NCI-H1105 treated with DMSO at 0.1 percent for 48 hours (cell line): Measurements from ENCODE around the gene ADAM10.

Experiments used
- DNase-seq: peaks from one replicate; lab custom pipeline; 2025; lab: John Stamatoyannopoulos, UW

Gene ADAM10

DNA sequence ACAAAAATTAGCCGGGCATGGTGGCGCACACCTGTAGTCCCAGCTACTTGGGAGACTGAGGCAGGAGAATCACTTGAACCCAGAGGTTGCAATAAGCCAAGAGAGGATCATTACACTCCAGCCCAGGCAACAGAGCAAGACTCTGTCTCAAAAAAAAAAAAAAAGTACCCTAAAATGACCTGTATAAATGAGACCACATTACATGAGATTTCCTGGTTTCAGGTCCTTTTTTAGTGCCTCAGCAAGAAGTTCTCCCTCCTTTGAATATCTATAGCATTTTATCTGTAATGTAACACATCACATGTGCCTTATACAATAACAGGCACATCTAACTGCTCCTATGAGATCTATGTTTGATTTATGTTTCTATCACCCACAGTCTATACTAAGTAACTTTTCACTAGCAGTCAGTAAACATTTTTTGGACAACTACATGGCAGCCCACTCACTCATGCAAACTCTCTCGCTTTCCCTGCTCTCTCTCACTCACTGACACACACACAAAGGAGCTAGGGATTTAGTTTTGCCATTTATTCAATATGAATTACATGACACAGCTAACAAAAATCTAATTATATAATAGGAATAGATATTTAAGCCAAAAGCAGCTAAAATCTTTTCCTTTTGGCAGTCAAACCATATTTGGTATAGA lies 34.1 kb downstream of the ADAM10 start:
- no peak for DNase-seq

DNA sequence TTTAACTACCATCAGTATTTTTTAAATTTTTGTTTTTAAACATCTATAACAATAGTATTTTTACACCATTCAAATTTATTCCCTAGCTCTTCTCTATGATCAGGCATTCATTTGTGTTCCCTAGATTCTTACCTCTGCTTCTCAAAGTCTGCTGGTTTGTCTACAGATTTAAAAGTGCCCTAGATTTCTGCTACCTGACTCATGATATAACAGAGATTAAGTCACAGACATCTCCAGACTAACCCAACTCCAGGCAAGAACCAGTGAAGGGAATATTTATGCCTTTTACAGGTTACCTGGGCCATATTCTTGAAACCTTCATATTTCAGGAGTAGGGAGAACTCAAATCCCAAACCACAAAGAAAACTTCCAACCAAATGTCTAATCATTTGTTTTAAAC lies 38.8 kb downstream of the ADAM10 start:
- no peak for DNase-seq

DNA sequence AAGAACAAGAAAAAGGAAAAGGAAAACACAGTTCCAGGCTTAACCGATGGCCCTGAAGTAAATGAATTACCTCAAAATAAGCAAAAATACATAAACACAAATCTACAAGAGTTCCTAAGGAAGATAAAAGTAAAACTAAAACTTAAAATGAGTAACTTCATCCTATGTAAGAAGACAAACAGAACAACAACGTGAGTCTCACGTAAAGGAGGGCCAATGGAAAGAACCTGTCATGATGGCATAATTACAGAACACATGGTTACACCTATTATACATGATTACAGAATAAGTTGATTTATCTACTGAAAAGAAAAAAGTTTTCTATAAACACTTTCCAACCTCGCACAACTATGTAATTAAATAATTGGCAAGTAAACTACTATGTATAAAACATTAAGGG lies 42.1 kb downstream of the ADAM10 start:
- DNase-seq = no peak

- no peak for DNase-seq
These were observed 44.4 kb downstream of the ADAM10 start for GRCh38 chr15:58705105-58705504.

DNA sequence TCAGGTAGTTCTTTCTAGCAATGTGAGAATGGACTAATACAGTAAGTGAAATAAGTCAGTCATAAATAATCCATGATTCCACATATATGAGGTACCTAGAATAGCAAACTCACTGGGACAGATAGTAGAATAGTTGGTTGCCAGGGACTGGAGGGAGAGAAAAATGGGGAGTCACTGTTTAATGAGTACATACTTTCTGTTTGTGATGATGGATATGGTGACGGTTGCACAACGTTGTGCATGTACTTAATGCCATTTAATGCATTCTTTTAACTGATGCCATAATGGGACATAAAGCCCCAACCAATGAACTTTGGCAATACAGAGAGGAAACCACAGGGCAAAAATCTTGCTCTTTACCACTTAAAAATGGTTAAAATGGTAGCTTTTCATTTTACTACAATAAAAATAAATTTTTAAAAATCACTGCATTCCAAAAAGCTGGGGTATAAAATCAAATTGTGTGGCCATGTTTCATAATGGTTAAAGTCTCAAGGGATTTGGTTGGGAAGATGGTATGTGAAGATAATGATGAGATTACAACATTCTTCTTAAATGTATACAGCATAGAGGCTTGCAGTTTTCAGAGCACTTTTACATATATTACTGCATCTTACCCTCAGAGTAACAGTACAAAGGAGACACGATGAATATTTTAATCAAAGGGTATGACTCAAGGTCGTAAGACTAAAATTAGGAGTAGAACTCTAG lies 45.2 kb downstream of the ADAM10 start:
- no peak for DNase-seq

- DNase-seq = no peak
These were observed 45.9 kb downstream of the ADAM10 start for GRCh38 chr15:58703610-58704009.

GRCh38 chr15:58702233-58702632 lies 47.3 kb downstream of the ADAM10 start:
- no peak for DNase-seq

- no peak for DNase-seq
These were observed 48.1 kb downstream of the ADAM10 start for GRCh38 chr15:58701376-58701775.

- DNase-seq = no peak
These were observed 49.7 kb downstream of the ADAM10 start for GRCh38 chr15:58699769-58700168.

- DNase-seq = no peak
These were observed 50.4 kb downstream of the ADAM10 start for GRCh38 chr15:58698887-58699641.

DNA sequence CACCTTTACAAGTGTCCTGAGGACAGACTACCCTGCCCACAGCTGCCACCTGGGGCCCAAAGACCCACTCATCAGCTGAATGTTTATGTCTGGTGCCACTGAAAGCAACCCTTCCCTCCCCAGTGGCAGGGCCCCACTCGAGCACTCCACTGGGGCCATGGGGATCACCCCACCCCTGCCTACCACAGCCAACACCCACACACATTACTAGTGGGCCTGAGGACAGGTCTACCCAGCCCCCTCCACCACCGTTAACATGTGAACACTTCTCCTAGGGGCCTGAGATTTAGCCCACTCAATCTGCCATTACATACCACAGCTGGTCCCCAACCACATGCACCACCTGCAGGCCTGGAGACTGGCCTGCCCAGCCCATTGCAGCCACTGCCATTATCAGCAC lies 52.3 kb downstream of the ADAM10 start:
- no peak for DNase-seq

DNA sequence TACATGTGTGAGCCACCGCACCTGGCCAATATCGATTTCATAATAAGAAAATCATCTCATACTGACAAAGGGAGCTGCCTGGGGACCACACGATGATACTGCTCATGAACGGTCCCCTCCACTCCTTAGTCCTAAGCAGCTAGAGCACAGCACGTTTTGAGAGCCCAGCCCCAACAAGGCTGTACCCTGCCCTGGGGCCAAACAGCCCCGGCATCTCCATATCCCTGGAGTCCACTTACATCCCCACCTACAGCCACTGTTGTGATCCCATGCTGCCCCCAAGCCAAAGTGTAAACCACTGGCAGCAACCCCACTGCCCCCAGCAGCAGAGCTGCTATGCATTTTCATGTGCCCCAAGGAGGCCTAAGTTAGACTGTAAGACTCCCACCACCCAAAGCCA lies 52.8 kb downstream of the ADAM10 start:
- DNase-seq = no peak

GRCh38 chr15:58694641-58695398 lies 54.7 kb downstream of the ADAM10 start:
- no peak for DNase-seq

GRCh38 chr15:58690703-58691102 lies 58.8 kb downstream of the ADAM10 start:
- DNase-seq = no peak

DNA sequence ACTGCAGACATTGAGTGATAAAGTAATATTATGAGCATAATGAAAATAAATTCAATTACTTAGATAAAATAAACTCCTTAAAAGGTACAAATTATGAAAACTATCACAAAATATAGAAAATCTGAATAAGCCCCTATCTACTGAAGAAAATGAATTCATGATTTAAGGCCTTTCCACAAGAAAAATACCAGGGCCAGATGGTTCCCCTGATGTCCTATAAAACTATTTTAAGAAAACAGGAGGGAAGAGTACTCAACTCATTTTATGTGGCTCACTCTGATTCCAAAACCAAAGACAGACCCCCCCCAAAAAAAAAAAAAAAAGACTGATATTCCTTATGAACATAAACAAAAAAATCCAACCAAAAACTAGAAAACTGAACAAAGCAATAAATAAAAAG lies 59.9 kb downstream of the ADAM10 start:
- no peak for DNase-seq

- DNase-seq = no peak
These were observed 63.2 kb downstream of the ADAM10 start for GRCh38 chr15:58686286-58686685.

GRCh38 chr15:58684751-58685150 lies 64.8 kb downstream of the ADAM10 start:
- DNase-seq = no peak

DNA sequence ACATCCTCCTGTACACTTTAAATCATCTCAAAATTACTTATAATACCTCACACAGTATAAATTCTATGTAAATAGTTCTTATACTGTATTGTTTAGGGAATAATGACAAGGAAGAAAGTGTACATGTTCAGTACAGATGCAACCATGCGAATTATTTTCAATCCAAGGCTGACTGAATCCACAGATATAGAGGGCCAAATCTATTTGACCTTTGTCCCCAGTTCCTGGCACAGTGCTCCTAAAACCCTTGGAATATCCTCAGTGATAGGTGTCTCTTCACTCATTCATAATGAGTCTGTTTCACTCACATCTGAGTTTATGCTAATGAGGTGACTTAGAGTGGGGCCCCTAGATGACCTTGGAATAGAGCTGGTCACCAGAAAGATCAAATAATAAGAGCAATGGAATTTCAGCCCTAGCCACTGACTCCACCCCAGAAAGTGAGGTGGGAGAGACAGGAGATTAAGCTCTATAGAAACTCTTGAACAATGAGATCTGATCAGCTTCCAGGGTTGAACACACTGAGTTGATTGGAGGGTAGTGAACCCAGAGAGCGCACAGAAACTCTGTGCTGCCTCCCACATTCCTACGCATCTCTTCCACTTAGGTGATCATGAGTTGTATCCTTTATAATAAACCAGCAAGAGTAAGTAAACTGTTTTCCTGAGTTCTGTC lies 65.3 kb downstream of the ADAM10 start:
- DNase-seq = no peak

DNA sequence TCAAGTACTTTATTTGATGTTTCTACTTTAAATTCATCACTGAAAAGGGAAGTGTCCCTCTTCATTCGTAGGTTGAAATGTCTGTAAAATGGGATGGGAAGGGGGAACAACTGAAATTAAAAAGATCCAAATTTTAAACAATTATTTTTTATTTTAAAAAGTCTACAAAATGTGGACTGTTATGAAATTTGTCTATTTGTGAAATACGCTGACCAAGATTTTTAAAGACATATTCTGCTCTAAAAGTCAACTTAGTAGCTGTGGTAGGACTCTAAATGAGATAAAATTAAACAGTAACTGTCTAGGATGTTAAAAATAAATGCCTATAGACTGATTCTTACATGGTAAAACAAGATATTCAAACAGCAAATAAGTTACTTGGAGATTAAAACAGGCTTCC lies 67.3 kb downstream of the ADAM10 start:
- no peak for DNase-seq

GRCh38 chr15:58678683-58679082 lies 70.8 kb downstream of the ADAM10 start:
- DNase-seq = no peak

GRCh38 chr15:58677426-58677825 lies 72.1 kb downstream of the ADAM10 start:
- DNase-seq = no peak

DNA sequence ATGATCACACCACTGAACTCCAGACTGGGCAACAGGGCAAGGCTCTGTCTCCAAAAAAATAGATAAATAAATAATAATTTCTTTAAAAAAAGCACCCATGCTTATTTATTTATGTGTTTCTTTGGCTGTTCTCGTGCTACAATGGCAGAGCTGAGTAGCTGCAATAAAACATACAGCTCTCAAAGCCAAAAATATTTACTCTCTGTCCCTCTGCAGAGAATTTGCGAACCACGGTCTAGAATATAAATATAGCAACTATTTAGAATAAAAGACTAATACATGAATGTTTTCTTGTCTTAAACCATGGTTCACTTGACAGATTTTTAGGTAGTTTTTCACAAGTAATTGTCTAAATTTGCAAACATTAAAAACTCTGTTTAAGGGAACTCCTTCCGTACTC lies 72.7 kb downstream of the ADAM10 start:
- no peak for DNase-seq
